Retinal pigment epithelial cell (primary cell): ENCODE data around the gene TRPM3.

ENCODE experiments used
- DNase-seq: peaks from one replicate; pipeline ENCODE4 v3.0.0-alpha.2; 2010; ENCODE audit warnings: low read depth
- H3K4me3 ChIP-seq: 2 replicates; pipeline ENCODE4 v1.5.1; 2011; ENCODE audit warnings: mild to moderate bottlenecking, low read length, control low read depth, moderate library complexity
- TF ChIP-seq, protein P1 (sequence below): conservative IDR thresholded peaks from 2 replicates; pipeline ENCODE4 v1.5.1; 2011; ENCODE audit warnings: low read depth, low read length, control low read depth, inconsistent platforms

Gene TRPM3

DNA sequence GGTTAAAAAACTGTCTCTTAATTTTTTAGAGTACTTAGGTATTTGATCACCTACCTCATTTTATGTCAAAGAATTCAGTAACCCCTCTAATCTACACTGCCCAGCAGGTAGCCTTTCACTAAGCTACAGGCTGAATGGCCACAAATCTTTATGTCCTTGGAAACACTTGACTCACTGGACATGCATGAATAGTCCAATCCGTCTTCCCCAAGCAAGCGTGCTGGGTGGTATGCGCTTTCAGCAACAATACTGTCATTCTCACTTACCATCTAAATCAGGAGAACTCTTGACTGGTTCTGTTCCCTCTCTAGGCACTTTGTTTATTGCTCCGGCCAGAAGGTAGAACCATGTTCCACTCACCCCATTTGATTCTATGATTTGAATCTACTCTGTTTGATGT lies 73.1 kb downstream of the TRPM3 start:
- DNase-seq, result peak; percentile 1
- no peak overlapping the region for H3K4me3 ChIP-seq
- TF ChIP-seq, protein P1, sequence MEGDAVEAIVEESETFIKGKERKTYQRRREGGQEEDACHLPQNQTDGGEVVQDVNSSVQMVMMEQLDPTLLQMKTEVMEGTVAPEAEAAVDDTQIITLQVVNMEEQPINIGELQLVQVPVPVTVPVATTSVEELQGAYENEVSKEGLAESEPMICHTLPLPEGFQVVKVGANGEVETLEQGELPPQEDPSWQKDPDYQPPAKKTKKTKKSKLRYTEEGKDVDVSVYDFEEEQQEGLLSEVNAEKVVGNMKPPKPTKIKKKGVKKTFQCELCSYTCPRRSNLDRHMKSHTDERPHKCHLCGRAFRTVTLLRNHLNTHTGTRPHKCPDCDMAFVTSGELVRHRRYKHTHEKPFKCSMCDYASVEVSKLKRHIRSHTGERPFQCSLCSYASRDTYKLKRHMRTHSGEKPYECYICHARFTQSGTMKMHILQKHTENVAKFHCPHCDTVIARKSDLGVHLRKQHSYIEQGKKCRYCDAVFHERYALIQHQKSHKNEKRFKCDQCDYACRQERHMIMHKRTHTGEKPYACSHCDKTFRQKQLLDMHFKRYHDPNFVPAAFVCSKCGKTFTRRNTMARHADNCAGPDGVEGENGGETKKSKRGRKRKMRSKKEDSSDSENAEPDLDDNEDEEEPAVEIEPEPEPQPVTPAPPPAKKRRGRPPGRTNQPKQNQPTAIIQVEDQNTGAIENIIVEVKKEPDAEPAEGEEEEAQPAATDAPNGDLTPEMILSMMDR, result no peak

DNA sequence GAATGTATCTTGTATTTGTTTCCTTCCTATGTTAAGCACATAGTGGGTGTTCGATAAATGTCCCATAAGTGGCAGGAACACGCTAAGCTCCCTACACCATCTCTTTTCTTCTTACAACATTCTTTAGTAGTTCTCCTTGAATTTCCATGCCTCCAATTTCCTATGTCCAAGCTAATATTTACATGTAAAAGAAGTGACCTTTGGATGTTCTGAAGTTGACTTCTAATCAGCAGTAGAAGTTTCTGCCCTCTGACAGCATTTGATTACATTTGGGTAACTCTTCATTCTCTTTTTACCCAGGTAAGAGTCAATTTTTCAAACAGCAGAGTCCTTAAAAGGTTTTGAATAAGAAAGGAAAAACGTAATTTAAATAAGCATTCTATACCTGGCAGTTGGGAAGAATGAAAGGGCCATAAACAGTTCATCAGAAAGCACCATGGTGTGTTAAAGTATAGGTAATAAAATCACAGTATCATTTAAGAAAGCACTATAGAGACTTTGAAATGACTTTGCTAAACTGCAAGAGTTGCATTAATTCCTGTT lies 78.9 kb downstream of the TRPM3 start:
- TF ChIP-seq, protein P1, result no peak

DNA sequence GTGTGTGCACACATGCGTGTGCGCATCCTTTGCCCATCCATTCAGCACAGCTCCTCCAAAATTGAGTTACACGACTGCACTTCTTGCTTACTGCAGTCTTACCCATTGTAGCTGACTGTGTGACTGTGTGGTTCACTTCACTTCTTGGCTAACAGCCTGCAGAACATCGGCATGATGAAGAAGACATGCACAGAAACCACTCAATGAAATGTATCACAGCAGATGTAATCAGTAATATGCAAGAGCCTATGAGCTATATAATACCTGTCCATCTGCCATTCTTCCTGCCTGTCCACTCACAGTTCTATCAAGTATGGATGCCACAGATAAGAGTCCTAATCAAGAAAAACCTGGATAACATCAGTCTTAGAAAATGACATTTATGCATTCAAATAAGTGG lies 83.9 kb downstream of the TRPM3 start:
- TF ChIP-seq, protein P1, result no peak
- no peak overlapping the region for H3K4me3 ChIP-seq
- DNase-seq, result no peak

More for the DNA sequence above, 78.9 kb downstream of the TRPM3 start:
- H3K4me3 ChIP-seq, result no peak overlapping the region
- DNase-seq, result no peak

DNA sequence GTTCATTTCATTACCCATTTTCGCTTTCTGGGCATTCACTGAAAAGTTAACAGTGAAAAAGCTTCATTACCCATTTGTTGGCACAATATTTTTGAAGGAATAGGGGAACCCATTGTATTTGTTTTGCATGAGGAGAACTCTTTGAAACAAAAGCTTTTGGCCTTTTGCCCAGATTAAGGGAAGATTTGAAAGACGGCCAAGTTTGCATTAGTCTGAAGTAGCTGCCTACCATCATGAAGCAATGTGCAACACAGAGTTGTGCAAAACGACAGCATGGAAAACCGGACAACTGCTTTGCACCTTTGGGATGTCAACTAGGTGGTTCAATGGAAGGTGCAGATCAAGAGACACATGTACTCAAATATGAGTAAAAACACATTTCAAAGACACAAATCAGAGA lies 84.9 kb downstream of the TRPM3 start:
- no peak overlapping the region for H3K4me3 ChIP-seq
- TF ChIP-seq, protein P1, result no peak
- DNase-seq, result peak; percentile 78

DNA sequence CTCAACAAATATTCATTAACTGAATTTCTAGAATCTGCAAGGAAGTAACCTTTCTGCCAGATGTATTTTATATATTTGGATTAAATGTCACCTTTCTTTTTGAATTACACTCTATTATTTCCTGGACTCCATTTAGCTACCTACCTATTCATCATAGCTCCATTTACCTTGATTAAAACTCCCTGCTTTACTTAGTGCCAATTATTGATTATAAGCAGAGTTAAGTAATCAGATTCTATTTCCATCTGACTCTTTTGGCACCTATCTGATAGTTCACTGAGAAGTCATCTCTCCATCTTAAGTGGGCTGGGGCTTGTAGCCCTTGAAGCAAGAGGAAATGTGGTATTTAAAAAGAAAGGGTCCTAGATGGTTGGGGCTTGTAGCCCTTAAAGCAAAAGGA lies 88.6 kb downstream of the TRPM3 start:
- TF ChIP-seq, protein P1, result no peak
- DNase-seq, result no peak
- H3K4me3 ChIP-seq, result no peak overlapping the region

DNA sequence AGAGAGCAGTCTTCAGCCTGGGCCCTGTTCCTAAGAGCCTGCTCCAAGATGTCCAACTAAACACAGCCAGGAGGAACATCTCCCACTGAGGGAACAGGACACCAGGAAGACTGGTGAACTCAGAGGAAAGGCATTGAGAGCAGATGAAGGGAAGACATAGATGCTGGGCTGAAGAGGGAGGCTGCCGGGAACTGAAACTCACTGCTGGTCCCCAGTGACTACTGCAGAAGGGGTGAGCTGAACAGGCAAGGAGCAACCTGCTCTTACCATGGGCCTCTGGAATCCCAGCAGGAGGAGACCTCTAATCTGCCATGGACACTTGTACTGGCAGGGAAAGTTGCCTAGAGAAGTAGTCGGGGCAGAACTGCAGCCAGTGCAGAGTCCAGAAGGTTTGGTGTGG lies 95.7 kb downstream of the TRPM3 start:
- TF ChIP-seq, protein P1, result no peak
- DNase-seq, result no peak
- H3K4me3 ChIP-seq, result no peak overlapping the region

DNA sequence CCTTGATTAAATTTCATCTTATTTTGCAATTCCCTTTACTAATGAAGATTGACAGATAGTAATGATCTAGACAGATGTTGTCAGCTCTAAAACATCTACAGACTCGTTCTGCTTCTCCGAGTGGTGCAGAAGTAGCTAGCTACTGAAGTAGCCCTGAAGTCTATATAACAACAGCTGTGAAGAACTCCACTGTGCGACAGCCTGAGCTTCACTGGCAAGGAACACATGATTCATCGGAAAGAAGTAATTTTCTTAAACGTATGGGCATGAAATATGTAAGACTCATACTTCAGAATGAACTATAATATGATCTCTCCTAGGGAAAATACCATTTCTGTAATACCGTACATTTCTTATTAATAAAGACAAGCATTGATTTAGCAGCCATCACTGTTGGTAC lies 96.2 kb downstream of the TRPM3 start:
- TF ChIP-seq, protein P1, result no peak
- H3K4me3 ChIP-seq, result no peak overlapping the region
- DNase-seq, result no peak
